Glomerular endothelial cell (primary cell): Measurements from ENCODE around the gene NSL1. TPM values are rescaled to one million over a fixed set of nuclear protein-coding genes. Genes with fewer than 3 reads are reported as not detected.
"Not testable (repeated sequence)": the region's sequence is repeated elsewhere in the genome, so short reads cannot be mapped to it uniquely, and the experiment has no call there.

Experiments used
- DNase-seq: peaks from one replicate; pipeline ENCODE4 v3.0.0-alpha.2; 2011; ENCODE audit warnings: low read depth, low spot score; ENCODE audit errors: extremely low read depth
- total RNA-seq: library from RNA; depleted of rRNA; stranded (reverse); fragments of >200 nt; gene quantifications from 2 replicates; pipeline ENCODE4 v1.2.3, GENCODE V29; 2015

The NSL1 gene
- total RNA-seq = 25.8 and 26.2 TPM in 2 replicates

DNA sequence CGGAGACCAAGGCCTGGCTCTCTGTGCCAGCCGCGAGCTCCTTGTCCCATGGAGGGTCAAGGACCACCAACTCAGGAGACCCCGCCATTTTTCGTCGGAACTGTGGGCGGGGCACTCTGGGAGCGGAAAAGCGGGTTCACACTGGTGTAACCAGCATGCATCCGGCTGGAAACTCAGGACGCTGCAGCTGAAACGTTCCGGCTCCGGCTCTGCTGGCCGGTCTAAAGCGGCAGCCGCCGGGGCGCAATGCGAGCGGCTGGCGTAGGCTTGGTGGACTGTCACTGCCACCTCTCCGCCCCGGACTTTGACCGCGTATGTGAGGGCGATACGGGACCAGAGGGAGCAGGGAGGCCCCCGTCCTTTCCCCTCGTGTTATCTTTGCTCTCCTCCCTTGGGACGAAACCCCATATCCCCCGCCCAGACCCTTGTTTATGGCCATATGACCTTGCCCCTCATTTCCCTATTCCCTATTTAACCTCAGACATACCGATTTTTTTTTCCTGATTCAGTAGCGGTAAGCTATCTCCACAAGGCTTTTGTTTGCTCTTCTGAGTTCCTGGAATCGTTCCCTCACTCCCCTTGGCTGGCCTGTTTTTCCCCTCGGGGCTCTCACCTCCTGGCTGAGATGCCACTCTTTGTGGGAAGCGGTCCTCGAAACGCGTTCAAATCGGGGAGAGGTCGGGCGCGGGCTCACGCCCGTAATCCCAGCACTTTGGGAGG, at the start of gene NSL1, which contains the start of gene TATDN3:
Gene NSL1 (minus strand): TSS at position 102 of the 720 bp plus-strand sequence. CDS start 14 bp downstream, at position 88.
Gene TATDN3 (plus strand): TSS at position 219 of the 720 bp plus-strand sequence. CDS start 28 bp downstream, at position 247.
- DNase-seq = peak; percentile 76

DNA sequence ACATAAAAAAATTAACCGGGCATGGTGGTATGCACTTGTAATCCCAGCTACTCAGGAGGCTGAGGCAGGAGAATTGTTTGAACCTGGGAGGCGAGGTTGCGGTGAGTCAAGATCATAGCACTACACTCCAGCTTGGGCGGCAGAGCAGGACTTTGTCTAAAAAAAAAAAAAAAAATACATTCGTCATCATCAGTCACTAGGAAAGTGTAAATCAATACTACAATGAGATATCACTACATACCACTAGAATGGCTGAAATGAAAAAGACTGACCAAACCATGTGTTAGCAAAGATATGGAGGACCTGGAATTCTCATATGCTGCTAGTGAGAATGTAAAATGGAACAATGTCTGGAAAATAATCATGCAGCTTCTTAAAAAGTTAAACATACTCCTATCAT, 46.6 kb upstream of the NSL1 start:
- DNase-seq = no peak

GRCh38 chr1:212833211-212834207, 41.9 kb upstream of the NSL1 start:
- DNase-seq = not testable (repeated sequence)

DNA sequence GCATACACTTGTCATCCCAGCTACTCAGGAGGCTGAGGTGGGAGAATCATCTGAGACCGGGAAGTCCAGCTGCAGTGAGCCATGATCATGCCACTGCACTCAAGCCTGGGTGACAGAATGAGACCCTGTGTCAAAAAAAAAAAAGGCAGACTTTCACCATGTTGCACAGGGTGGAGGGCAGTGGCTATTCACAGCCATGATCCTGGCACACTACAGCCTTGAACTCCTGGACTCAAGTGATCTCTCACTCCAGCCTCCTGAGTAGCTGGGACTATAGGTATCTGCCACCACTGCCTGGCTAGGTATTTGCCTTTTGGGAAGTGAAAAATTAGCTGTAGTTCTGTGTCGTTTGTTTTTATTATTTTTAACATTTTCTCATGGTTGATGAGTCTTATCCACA, 36.8 kb upstream of the NSL1 start:
- DNase-seq = no peak

DNA sequence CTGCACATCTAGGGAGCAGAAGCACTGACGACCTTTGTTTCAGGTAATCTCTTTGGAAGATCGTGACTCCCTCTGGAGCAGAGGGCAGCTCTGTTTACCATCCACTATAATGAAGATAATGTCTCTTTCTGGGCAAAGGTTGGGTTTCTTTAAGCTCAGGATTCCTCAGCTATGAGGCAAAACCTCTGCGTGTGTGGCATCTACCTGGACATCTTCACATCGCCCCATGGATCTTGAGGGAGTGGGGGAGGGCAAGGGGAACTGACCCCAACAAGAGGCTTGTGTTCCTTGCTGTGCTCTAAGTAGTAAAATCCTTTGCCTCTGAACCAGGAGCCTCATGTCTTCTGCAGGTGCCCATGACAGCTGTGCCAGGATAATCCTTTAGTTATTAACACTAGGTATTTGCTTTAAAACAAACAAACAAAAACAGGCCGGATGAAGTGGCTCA, 36.3 kb upstream of the NSL1 start:
- no peak for DNase-seq

- no peak for DNase-seq
These were observed 35.7 kb upstream of the NSL1 start for GRCh38 chr1:212827171-212827776.

GRCh38 chr1:212825798-212826452, 34.3 kb upstream of the NSL1 start:
- DNase-seq = no peak

DNA sequence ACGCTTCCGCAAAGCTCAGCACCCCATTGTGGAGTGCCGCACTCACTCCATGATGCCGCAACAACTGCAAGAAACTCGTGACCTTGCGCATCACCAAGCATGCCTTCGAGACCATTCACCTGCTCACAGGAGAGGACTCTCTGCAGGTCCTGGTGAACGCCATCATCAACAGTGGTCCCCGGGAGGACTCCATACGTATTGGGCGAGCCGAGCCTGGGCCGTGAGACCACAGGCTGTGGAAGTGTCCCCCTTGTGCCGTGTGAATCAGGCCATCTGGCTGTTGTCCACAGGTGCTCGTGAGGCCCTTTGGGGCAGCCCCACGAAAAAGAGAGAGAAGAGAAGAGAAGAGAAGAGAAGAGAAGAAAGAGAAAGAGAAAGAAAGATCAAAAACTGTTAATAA, 32.6 kb upstream of the NSL1 start:
- no peak for DNase-seq

GRCh38 chr1:212822956-212823355, 31.4 kb upstream of the NSL1 start:
- no peak for DNase-seq

DNA sequence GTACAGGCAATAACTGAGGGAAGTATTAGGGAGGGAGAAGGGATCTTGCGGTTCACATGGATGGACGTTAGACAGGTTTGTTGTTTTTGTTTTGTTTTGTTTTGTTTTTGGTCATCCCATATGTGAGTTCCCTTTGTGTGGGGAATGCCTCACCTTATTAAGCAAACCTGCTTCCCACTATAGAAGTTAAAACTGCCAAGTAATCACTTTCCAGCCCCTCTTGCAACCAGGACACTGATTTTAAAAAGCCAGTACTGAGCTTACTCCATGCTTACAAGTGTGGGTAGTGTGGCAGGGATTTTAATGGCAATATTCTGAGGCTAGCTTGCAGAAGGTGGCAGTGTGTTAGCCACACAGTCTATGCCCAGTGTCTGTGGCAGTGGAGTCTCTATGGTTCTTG, 29.4 kb upstream of the NSL1 start:
- DNase-seq = no peak

- no peak for DNase-seq
These were observed 28.1 kb upstream of the NSL1 start for GRCh38 chr1:212819726-212820125.

DNA sequence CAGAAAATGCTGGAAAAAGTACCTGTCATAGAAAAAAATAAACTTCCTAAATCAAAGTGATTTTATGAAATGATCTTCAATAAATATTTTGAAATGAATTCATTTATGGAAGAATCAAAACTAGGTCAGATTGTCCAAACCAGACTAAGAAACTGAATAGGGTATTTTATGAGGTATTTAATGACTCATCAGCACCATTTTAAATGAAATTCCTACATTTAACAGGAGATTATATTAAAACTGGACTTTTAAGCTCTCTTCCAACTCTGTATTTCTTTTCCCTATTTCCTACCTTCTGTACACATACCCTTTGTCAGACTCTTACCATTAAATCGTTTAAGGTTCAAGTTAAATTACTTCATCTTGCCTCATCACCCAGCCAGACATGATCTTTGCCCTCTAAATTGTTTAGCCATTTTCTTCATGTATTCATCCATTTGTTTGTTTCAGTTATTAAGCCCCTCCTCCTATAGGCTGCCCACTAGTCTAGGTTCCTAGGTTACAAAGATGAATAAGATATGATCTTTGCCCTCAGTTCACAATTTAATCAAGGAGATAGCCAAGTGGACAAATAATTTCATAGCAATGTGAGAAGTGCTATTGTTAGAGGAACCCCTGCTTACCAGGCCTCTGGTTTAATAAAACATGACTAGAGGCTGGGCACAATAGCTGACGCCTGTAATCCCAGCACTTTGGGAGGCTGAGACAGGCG, 25.1 kb upstream of the NSL1 start:
- DNase-seq = no peak

DNA sequence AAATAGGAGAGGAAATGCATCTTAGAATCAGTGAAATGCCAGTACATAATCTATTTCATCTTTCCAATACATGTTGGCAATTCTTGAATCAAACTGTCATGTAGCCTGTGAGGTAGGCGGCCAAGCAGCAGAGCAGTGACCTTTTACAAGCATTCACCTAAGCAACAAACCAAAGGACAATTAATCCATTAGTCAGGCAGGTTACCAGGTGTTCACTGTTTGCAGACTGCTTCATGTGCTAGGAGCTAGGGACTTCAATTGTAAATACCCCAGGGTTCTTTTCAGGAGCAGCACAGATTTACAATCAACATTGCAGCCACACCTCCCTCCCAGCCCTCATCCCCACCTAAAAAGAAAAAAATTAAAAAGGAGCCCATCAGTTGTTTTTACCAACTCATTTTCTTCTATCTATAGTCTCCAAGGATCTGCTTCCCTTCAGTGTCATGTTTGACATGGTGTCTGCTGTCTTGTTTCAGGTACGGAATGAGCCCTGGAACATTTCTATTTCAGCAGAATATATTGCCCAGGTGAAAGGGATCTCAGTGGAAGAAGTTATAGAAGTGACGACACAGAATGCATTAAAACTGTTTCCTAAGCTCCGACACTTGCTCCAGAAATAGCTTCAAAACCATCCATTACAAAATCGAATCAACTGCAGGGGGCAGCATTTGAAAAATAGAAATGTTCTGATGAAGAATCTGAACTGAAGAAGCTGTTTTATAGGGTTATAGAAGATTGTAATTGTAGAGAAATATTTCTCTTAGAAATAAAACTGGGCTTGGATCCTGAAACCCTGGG, 23.2 kb upstream of the NSL1 start:
- DNase-seq = no peak

DNA sequence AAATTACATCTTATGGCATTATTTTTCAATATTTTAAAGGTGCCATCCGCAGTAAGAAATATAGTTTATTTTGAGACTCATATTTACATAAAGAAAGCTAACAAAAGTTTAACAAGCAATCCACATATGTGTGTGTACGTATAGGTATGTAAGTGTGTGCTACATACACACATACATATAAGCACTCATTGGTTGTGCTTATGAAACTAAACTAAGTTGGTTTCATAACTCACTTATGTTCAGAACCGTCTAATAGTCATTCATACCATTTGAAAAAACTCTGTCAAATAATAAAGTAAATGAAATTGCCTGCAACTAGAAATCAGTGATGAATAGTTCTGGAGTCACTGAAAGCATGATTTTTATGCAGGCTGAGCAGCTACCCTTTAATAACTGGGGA, 14.2 kb upstream of the NSL1 start:
- no peak for DNase-seq

GRCh38 chr1:212797681-212798080, 6.1 kb upstream of the NSL1 start:
- no peak for DNase-seq

- no peak for DNase-seq
These were observed 3.0 kb upstream of the NSL1 start for GRCh38 chr1:212794561-212795014.

DNA sequence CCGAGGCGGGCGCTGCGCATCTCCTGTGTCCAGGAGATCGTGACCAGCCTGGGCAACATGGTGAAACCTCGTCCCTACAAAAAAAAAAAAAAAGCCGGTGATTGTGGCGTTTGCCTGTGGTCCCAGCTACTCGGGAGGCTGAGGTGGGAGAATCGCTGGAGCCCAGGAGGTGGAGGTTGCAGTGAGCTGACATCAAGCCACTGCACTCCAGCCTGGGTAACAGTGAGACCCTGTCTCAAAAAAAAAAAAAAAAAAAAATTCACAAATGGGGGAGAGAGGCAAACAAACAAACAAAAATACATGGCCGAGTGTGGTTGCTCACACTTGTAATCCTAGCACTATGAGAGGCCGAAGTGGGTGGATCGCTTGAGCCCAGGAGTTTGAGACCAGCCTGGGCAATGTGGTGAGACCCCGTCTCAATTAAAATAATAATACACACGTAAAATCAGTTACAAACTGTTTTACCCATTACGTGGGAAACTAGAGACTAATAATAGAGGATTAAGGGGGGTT, 875 bp upstream of the NSL1 start:
- no peak for DNase-seq

DNA sequence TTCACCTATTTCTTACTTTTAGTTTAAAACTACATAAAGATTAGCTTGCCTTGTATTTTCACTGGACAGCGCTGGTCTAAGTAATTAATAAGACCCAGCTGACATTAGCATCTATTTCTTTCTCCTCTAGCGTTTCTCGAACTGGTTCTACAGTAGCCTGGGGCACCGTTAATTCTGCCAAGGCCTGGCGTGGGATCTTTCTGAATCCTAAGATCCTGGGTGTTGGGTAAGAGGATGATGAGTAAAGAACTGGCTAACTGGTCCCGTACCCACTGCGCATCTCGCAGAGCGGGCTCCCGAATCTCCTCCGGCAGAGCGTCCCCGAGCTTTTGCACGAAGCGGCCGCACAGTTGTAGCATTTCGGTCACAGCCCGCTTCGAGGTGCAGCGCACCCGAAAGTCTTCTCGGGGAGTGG, 309 bp downstream of the NSL1 start:
- no peak for DNase-seq

DNA sequence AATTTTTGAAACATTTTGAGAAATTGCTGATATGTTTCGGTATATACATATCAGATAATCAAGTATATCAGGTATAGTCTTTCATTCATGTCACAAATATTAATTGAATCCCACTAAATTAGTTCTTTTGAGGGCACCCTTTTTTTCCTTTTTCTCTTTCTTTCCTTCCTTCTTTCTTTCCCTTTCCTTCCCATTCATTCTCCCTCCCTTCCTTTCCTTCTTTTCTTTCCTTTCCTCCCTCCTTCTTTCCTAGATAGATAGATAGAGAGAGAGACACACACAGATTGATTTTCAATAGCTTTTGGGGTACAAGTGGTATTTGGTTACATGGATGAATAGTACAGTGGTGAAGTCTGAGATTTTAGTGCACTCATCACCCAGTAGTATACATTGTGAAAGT, 5.7 kb downstream of the NSL1 start:
- DNase-seq = no peak
